GM18502 (cell line): ENCODE results near the gene DHDH.
"Not testable (repeated sequence)": the region's sequence is repeated elsewhere in the genome, so short reads cannot be mapped to it uniquely, and the experiment has no call there.

Source experiments
- ATAC-seq: cut with Tn5 transposase; IDR thresholded peaks from one replicate; pipeline ENCODE4 v1.9.1; 2021; ENCODE audit warnings: mild to moderate bottlenecking; ENCODE audit not compliant: unreplicated experiment, poor library complexity

DHDH gene

GRCh38 chr19:48914181-48914580 lies 19.3 kb upstream of the DHDH start:
- no peak for ATAC-seq

DNA sequence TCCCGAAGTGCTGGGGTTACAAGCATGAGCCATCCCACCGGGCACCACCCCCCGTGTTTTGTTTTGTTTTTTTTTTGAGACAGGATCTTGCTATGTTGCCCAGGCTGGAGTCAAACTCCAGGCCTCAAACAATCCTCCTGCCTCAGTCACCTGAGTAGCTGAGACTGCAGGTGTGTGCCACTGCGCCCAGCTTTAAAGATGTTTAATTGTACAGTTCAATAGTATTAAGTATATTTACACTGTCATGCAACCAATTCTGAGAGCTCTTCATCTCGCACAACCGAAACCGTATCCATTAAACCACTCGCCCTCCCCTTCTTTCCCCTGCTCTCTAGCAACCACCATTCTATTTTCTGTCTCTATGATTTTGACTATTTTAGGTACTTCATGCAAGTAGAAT lies 17.7 kb upstream of the DHDH start:
- ATAC-seq = no peak

GRCh38 chr19:48918071-48918470 lies 15.4 kb upstream of the DHDH start:
- no peak for ATAC-seq

- ATAC-seq = no peak
These were observed 14.7 kb upstream of the DHDH start for GRCh38 chr19:48918801-48919247.

- not testable (repeated sequence) for ATAC-seq
These were observed 14.2 kb upstream of the DHDH start for GRCh38 chr19:48919271-48919670.

DNA sequence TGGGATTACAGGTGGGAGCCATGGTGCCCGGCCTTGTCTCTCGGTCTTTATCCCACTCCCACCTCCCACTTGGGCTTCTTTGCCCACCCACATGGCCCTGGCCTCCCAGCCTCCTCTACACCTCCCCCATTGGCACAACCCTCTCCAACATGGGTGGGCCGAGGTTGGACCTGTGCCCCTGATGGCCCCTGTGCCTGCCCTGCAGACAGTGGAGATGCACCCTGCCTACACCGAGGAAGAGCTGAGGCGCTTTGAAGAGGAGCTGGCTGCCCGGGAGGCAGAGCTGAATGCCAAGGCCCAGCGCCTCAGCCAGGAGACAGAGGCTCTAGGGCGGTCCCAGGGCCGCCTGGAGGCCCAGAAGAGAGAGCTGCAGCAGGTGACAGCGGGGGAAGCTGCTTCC lies 12.6 kb upstream of the DHDH start:
- no peak for ATAC-seq

- no peak for ATAC-seq
These were observed 11.6 kb upstream of the DHDH start for GRCh38 chr19:48921721-48922500.

- no peak for ATAC-seq
These were observed 10.7 kb upstream of the DHDH start for GRCh38 chr19:48922548-48923490.

DNA sequence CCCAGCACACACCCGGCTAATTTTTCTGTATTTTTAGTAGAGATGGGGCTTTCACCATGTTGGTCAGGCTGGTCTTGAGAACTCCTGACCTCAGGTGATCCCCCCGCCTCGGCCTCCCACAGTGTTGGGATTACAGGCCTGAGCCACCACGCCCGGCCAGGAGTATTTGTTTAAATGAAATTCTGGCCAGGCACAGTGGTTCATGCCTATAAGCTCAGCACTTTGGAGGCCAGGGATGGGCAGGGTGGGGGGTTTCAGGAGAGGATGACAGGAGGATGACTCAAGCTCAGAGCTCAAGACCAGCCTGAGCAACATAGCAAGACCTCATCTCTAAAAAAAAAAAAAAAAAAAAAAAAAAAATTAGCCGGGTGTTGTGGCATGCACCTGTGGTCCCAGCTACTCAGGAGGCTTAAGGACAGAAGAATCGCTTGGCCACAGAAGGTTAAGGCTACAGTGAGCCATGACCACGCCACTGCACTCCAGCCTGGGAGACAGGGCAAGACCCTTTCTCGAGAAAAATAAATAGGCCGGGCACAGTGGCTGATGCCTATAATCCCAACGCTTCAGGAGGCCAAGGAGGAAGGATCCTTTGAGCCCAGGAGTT lies 8.2 kb upstream of the DHDH start:
- no peak for ATAC-seq

DNA sequence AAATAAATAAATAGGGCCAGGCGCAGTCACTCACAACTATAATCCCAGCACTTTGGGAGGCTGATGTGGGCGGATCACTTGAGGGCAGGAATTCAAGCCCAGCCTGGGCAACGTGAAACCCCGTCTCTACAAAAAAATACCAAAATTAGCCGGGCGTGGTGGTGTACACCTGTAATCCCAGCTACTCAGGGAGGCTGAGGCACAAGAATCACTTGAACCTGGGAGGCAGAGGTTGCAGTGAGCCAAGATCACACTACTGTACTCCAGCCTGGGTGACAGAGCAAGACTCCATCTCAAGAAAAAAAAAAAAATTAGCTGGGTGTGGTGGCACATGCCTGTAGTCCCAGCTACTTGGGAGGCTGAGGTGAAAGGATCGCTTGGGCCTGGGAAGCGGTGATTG lies 7.6 kb upstream of the DHDH start:
- ATAC-seq = not testable (repeated sequence)

DNA sequence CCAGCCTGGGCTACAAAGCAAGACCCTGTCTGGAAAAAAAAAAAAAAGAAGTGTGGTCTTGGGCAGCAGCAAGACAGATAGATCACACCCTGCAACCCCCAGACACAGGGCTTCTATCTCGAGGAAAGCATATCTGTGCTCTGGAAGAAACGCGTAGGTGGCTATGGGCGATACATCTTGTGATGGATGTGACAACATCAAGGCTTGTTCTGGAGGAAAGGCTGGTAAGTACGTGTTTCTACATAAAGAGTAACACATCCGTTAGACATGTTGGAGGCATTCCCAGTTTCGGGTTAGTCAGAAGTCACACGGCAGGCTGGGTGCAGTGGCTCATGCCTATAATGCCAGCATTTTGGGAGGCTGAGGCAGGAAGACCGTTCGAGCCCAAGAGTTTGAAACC lies 6.6 kb upstream of the DHDH start:
- no peak for ATAC-seq

GRCh38 chr19:48927692-48928091 lies 5.8 kb upstream of the DHDH start:
- ATAC-seq = not testable (repeated sequence)

DNA sequence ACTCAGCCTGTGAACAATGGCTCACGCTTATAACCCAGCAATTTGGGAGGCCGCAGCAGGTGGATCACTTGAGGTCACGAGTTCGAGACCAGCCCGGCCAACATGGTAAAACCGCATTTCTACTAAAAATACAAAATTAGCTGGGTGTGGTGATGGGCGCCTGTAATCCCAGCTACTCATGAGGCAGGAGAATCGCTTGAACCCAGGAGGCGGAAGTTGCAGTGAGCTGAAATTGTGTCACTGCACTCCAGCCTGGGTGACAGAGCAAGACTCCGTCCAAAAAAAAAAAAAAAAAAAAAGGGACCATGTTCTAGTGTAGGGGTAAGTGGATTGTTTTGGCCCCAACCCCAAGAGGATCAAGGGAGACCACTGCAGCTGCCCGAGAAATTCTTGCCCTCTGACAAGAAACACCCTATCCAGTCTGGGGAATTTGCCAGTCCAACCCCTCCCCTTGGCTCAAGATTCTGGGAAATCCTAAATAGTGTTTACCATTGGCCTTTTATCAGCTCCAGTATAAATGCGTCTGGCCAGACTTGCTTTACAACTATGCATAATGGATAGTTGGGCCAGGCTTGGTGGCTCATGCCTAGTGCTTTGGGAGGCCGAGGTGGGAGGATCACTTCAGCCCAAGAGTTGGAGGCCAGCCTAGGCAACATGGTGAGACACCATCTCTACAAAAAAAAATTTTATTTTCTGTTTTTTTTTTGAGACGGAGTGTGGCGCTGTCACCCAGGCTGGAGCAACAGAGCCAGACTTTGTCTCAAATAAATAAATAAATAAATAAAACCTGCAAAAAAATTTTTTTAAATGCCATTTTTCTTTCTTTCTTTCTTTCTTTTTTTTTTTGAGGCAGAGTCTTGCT lies 5.1 kb upstream of the DHDH start:
- ATAC-seq = no peak

GRCh38 chr19:48934837-48935236 lies 1.3 kb downstream of the DHDH start:
- ATAC-seq = no peak

DNA sequence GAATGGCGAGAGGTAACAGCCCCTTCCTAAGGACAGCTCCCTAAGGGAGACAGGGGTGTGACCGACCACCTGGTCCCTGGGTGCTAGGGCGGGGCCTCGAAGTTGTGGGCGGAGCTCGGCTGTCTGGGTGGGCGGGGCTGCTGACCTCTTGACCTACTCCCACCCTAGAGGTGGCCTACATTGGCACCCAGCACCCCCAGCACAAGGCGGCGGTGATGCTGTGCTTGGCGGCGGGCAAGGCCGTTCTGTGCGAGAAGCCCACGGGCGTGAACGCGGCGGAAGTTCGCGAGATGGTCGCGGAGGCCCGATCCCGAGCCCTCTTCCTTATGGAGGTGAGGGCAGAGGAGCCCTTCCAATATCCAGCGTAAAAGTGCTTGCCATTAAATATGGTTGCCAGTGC lies 2.4 kb downstream of the DHDH start:
- ATAC-seq = no peak

- no peak for ATAC-seq
These were observed 4.8 kb downstream of the DHDH start for GRCh38 chr19:48938256-48938655.

DNA sequence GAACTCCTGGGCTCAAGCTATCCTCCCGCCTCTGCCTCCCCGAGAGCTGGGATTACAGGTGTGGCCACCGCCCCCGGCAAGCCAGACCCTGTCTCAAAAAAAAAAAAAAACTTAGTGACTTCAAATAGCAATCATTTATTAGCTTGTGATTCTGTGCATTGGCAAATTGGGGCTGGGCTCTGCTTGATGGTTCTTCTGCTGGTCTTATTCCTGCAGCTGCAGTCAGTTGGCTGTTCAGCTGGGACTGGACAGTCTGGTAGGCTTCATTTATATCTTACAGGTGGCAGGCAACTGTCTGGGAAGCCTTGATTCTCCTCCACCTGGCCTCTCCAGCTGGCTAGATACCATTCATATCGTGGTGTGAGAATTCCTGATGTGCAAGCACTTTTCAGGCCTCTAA lies 7.4 kb downstream of the DHDH start:
- no peak for ATAC-seq

- ATAC-seq = no peak
These were observed 9.6 kb downstream of the DHDH start for GRCh38 chr19:48943081-48943480.

DNA sequence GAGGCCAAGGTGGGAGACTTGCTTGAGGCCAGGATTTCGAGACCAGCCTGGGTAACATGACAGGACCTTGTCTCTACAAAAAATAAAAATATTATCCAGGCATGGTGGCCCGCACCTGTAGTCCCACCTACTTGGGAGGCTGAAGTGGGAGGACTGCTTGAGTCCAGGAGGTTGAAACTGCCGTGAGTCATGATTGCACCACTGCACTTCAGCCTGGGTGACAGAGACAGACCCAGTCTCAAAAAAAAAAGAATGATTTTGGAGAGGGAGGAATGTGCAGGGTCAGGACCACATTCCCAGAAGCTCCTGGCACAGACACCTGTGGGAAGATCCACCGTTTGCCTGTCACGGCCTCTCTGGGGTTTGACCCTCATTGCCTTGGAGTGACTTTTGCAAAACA lies 11.9 kb downstream of the DHDH start:
- no peak for ATAC-seq

GRCh38 chr19:48945817-48946216 lies 12.3 kb downstream of the DHDH start:
- ATAC-seq = no peak
